ENCODE results near the gene PPP6R2. TPM values are rescaled to one million over a fixed set of nuclear protein-coding genes. Genes with fewer than 3 reads are reported as not detected.

PPP6R2 gene
- total RNA-seq, 1 donor = 61.2 TPM

DNA sequence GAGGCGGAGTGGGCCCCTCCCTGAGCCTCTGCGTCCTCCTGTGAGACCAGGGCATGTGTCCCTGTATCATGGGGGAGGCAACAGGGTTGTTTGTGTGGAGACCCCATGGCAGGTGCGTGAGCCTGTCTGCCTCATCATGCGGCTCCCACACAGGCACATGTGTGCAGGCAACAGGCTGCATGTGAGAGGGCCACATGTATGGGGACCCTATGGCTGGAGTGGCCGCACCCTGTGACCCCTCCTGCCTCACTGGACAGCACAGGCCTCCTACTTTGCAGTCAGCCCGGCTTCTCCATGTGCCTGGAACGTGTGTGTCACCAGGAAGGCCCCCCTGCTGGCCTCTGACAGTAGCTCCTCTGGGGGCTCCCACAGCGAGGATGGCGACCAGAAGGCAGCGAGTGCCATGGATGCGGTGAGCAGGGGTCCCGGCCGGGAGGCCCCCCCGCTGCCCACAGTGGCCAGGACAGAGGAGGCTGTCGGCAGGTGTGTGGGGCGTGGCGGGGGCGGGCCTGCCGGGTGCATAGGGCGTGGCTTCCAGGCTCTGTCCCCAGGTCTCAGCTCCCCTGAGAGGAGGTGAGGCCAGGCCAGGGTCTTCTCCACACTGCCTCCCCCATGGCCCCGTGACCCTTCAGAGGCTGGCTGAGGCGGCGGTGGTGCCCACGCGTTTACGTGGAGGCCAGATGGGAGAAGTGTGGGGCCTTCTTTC is 97.6 kb downstream of the PPP6R2 start:
- no peak for TF ChIP-seq CTCF (IDR thresholded peaks at IDR 0.05; ENCODE audit: extremely low read depth, low read depth, low read length)
- Histone ChIP-seq H3K4me2 (ENCODE audit: insufficient read depth, low read length) (no peak overlapping the region), H4K20me1 (ENCODE audit: insufficient read depth, low read length) (peaks cover 10% of the 10 kb centered on the region), H2AFZ (ENCODE audit: low read length) (no peak overlapping the region), H3K4me1 (ENCODE audit: insufficient read depth, low read length) (peaks cover 9% of the 10 kb centered on the region), H3K27me3 (ENCODE audit: insufficient read depth, low read length) (no peaks in the 10 kb centered on the region), H3K79me2 (ENCODE audit: insufficient read depth, low read length) (no peaks in the 10 kb centered on the region), H3K4me3 (ENCODE audit: insufficient read depth, low read length) (no peak overlapping the region), H3K27ac (ENCODE audit: low read depth, low read length) (no peak overlapping the region), H3K9me3 (ENCODE audit: low read depth, low read length) (no peaks in the 10 kb centered on the region), H3K36me3 (ENCODE audit: insufficient read depth, low read length) (peaks cover 27% of the 10 kb centered on the region)
- DNase-seq (ENCODE audit: insufficient read length, low spot score, missing footprints) = no peak

DNA sequence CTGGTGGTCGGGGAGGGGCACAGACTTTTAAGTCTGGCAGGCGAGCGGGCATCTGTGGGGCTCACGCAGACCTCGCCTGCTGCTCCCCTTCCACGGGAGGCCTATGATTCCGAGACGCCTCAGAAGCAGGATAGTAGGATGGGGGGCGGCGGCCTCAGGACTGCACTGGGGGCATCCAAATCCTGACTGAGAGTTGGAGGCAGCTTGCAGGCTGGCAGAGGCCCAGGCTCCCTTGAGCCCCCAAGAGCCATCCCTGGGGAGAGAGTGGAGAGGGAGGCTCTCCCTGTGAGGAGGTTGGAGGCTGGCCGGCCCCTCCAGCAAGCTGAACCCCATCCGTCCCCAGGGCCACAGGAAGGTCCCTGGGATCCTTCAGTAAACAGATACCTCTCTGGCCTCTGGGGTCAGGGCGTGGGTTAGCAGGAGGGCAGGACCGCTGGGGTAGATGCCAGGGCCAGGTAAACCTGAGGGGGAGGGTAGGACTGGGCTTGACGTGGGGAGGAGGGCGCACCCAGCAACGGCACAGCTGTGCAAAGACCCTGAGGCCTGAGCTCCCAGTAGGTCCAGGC is 98.4 kb downstream of the PPP6R2 start:
- Histone ChIP-seq H4K20me1 (ENCODE audit: insufficient read depth, low read length) (peaks cover 14% of the 10 kb centered on the region), H3K4me3 (ENCODE audit: insufficient read depth, low read length) (no peak overlapping the region), H3K36me3 (ENCODE audit: insufficient read depth, low read length) (peaks cover 33% of the 10 kb centered on the region), H3K79me2 (ENCODE audit: insufficient read depth, low read length) (no peaks in the 10 kb centered on the region), H3K4me1 (ENCODE audit: insufficient read depth, low read length) (peaks cover 9% of the 10 kb centered on the region), H3K4me2 (ENCODE audit: insufficient read depth, low read length) (no peak overlapping the region), H3K9me3 (ENCODE audit: low read depth, low read length) (no peaks in the 10 kb centered on the region), H3K27ac (ENCODE audit: low read depth, low read length) (no peak overlapping the region), H3K27me3 (ENCODE audit: insufficient read depth, low read length) (no peaks in the 10 kb centered on the region), H2AFZ (ENCODE audit: low read length) (no peak overlapping the region)
- TF ChIP-seq CTCF (IDR thresholded peaks at IDR 0.05; ENCODE audit: extremely low read depth, low read depth, low read length) = no peak
- DNase-seq (ENCODE audit: insufficient read length, low spot score, missing footprints) = no peak

- Histone ChIP-seq H2AFZ (ENCODE audit: low read length) (no peak overlapping the region), H4K20me1 (ENCODE audit: insufficient read depth, low read length) (peaks cover 14% of the 10 kb centered on the region), H3K79me2 (ENCODE audit: insufficient read depth, low read length) (no peaks in the 10 kb centered on the region), H3K27me3 (ENCODE audit: insufficient read depth, low read length) (no peaks in the 10 kb centered on the region), H3K36me3 (ENCODE audit: insufficient read depth, low read length) (peaks cover 40% of the 10 kb centered on the region), H3K4me2 (ENCODE audit: insufficient read depth, low read length) (no peak overlapping the region), H3K4me3 (ENCODE audit: insufficient read depth, low read length) (no peak overlapping the region), H3K4me1 (ENCODE audit: insufficient read depth, low read length) (peaks cover 9% of the 10 kb centered on the region), H3K27ac (ENCODE audit: low read depth, low read length) (no peak overlapping the region), H3K9me3 (ENCODE audit: low read depth, low read length) (no peaks in the 10 kb centered on the region)
- TF ChIP-seq CTCF (IDR thresholded peaks at IDR 0.05; ENCODE audit: extremely low read depth, low read depth, low read length) = no peak
- DNase-seq (ENCODE audit: insufficient read length, low spot score, missing footprints) = no peak
Observed at GRCh38 chr22:50443197-50443596, 100.1 kb downstream of the PPP6R2 start.

DNA sequence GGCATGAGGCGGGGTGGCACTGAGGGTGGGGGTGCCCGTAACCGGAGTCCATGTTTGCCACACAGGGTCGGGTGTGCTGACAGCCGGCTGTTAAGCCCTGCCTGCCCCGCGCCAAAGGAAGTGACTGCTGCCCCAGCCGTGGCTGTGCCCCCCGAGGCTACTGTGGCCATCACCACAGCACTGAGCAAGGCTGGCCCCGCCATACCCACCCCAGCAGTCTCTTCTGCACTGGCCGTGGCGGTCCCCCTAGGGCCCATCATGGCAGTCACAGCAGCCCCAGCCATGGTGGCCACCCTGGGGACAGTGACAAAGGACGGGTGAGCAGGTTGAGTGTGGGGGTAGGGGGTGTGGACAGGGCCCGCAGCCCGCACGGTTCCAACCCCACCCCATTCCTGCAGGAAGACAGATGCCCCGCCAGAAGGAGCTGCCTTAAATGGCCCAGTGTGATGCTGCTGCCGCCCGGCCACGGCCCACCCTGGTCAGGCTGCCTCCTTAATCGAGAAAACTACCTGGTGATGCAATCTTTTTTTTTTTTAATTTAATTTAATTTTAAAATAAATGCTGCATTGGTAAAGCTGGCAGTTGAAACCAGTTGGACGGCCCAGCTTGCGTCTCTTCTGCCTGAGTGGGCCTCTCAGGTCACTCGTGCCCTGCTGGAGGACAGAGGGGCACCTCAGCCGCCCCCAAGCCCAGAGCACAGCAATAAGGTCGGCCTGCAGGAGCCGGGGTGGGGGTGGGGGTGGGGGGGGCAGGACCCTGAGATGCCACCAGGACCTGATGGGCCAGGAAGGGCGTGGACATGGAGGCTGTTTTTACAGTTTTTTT is 100.9 kb downstream of the PPP6R2 start:
- H4K20me1 ChIP-seq (ENCODE audit: insufficient read depth, low read length) = peaks cover 14% of the 10 kb centered on the region
- H3K27ac ChIP-seq (ENCODE audit: low read depth, low read length) = no peak overlapping the region
- no peaks in the 10 kb centered on the region for H3K79me2 ChIP-seq (ENCODE audit: insufficient read depth, low read length)
- H3K4me2 ChIP-seq (ENCODE audit: insufficient read depth, low read length) = no peak overlapping the region
- TF ChIP-seq CTCF (IDR thresholded peaks at IDR 0.05; ENCODE audit: extremely low read depth, low read depth, low read length) = no peak
- H3K4me1 ChIP-seq (ENCODE audit: insufficient read depth, low read length) = peaks cover 9% of the 10 kb centered on the region
- peaks cover 38% of the 10 kb centered on the region for H3K36me3 ChIP-seq (ENCODE audit: insufficient read depth, low read length)
- DNase-seq (ENCODE audit: insufficient read length, low spot score, missing footprints) = no peak
- H3K9me3 ChIP-seq (ENCODE audit: low read depth, low read length) = no peaks in the 10 kb centered on the region
- no peaks in the 10 kb centered on the region for H3K27me3 ChIP-seq (ENCODE audit: insufficient read depth, low read length)
- no peak overlapping the region for H3K4me3 ChIP-seq (ENCODE audit: insufficient read depth, low read length)
- H2AFZ ChIP-seq (ENCODE audit: low read length) = no peak overlapping the region
